Upper lobe of right lung (tissue), 1 donor: ENCODE data around the gene CTSH. TPM values are rescaled to one million over a fixed set of nuclear protein-coding genes. Genes with fewer than 3 reads are reported as not detected.

Source experiments
- ATAC-seq: fragments of 200-7000 bp; cut with Tn5 transposase; one replicate; pipeline ENCODE4 v1.9.1; 2020; ENCODE audit warnings: mild to moderate bottlenecking, moderate library complexity
- DNase-seq: peaks from one replicate; pipeline ENCODE4 v3.0.0-alpha.2; 2020
- H3K27ac ChIP-seq: fragments of 200-600 bp; one replicate; pipeline ENCODE4 v1.8.0; 2022
- H3K27me3 ChIP-seq: fragments of 200-600 bp; one replicate; pipeline ENCODE4 v1.8.0; 2022; ENCODE audit warnings: mild to moderate bottlenecking
- H3K36me3 ChIP-seq: fragments of 200-600 bp; one replicate; pipeline ENCODE4 v1.8.0; 2022
- H3K4me1 ChIP-seq: fragments of 200-600 bp; one replicate; pipeline ENCODE4 v1.8.0; 2022
- H3K4me3 ChIP-seq: fragments of 200-600 bp; one replicate; pipeline ENCODE4 v1.8.0; 2022; ENCODE audit warnings: mild to moderate bottlenecking
- H3K9me3 ChIP-seq: fragments of 200-600 bp; one replicate; pipeline ENCODE4 v1.8.0; 2022
- intact Hi-C: fragments of 100-400 bp; cut with DNase I; formaldehyde crosslinking; loops from one replicate; pipeline ENCODE4 v1.11.0; 2022
- total RNA-seq: library from RNA; stranded (reverse); fragmentation: NEBNext Ultra II Directional; extraction: Animal tissue kit (Norgen Biotek cat#: 25700); gene quantifications from one replicate; pipeline ENCODE4 v1.2.1, GENCODE V29; 2021
- TF ChIP-seq, protein P1 (sequence below): fragments of 200-600 bp; IDR thresholded peaks from one replicate; pipeline ENCODE4 v1.8.0; 2022; ENCODE audit warnings: antibody characterized with exemption
- donor health status: DM: no; HTN: yes; CAD: no; lungs with severe emphysema.

Gene CTSH
- total RNA-seq, 1 donor from 2014 or later: 1,018 TPM

DNA sequence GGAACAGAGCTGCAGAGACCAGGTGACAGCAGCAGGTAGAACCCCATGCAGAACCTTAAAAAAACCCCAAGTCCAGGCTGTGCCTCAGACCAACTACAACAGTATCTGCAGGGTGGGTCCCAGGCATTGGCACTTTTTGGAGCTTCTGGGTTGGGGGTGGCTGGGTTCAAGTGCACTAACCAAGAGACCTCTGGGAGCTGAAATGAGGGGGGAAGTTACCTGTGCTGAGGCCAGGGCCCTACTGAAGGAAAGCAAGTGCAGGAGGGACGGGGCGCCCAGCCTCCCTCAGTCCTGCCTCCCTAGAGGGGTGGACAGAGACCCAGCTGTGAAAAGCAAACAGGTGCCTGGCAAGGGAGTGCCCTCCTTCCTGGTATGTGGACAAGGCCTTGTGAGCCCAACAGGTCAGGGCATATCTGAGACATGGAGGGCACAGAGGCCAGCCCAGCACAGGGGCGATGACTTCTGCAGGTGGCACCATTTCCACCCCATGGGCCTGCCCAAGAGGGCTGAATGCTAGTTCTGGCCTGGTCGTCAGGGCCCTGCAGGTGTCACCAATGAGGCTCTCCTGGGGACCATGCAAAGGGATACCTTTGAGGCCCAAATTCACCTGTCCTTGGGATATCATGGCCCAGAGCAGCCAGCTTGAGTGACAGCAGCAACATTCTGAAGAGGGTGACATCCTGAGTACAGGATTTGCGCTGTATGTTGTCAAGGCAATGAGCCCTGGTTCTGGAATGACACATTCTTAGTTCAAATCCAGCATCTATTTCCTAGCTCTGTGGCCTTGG is 18.7 kb downstream of the CTSH start:
- H3K27ac ChIP-seq: no peak overlapping the region
- H3K27me3 ChIP-seq: no peaks in the 10 kb centered on the region
- H3K36me3 ChIP-seq: peaks cover 89% of the 10 kb centered on the region
- intact Hi-C loops: no loop called here
- peak; percentile 61 for DNase-seq
- no peaks in the 10 kb centered on the region for H3K4me1 ChIP-seq
- H3K9me3 ChIP-seq: no peaks in the 10 kb centered on the region
- no peak for ATAC-seq
- no peak overlapping the region for H3K4me3 ChIP-seq
- TF ChIP-seq, protein P1, sequence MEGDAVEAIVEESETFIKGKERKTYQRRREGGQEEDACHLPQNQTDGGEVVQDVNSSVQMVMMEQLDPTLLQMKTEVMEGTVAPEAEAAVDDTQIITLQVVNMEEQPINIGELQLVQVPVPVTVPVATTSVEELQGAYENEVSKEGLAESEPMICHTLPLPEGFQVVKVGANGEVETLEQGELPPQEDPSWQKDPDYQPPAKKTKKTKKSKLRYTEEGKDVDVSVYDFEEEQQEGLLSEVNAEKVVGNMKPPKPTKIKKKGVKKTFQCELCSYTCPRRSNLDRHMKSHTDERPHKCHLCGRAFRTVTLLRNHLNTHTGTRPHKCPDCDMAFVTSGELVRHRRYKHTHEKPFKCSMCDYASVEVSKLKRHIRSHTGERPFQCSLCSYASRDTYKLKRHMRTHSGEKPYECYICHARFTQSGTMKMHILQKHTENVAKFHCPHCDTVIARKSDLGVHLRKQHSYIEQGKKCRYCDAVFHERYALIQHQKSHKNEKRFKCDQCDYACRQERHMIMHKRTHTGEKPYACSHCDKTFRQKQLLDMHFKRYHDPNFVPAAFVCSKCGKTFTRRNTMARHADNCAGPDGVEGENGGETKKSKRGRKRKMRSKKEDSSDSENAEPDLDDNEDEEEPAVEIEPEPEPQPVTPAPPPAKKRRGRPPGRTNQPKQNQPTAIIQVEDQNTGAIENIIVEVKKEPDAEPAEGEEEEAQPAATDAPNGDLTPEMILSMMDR: no peak

DNA sequence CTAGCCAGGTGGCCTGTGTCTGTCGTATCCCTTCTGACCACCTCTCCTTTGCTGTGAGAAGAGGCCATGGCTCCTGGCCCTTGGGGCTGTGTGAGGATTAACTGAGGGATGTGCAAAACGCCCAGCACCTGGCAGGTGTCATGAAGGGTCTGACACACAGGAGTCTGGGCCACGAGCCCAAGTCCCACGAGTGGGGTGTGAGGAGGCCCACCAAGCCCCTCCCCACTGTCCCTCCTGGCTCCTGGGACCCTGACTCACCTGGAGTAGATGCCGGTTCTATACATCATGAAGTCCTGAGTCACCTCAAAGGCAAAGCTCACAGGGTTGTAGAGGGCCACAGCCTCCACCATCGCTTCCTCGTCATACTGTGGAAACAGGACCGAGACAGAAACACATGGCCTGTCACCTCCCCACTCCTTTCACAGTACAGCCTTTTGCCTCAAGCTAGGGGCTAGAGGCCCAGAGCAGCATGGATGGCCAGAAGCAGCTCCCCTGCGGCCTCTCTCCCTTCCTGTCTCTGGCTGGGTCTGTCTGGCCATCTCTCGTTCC is 19.7 kb downstream of the CTSH start:
- no peak overlapping the region for H3K27ac ChIP-seq
- no peaks in the 10 kb centered on the region for H3K9me3 ChIP-seq
- TF ChIP-seq, protein P1: no peak
- H3K27me3 ChIP-seq: no peaks in the 10 kb centered on the region
- no peak overlapping the region for H3K4me3 ChIP-seq
- no peak for ATAC-seq
- no peaks in the 10 kb centered on the region for H3K4me1 ChIP-seq
- intact Hi-C loops: no loop called here
- DNase-seq: peak; percentile 59
- H3K36me3 ChIP-seq: peaks cover 87% of the 10 kb centered on the region

DNA sequence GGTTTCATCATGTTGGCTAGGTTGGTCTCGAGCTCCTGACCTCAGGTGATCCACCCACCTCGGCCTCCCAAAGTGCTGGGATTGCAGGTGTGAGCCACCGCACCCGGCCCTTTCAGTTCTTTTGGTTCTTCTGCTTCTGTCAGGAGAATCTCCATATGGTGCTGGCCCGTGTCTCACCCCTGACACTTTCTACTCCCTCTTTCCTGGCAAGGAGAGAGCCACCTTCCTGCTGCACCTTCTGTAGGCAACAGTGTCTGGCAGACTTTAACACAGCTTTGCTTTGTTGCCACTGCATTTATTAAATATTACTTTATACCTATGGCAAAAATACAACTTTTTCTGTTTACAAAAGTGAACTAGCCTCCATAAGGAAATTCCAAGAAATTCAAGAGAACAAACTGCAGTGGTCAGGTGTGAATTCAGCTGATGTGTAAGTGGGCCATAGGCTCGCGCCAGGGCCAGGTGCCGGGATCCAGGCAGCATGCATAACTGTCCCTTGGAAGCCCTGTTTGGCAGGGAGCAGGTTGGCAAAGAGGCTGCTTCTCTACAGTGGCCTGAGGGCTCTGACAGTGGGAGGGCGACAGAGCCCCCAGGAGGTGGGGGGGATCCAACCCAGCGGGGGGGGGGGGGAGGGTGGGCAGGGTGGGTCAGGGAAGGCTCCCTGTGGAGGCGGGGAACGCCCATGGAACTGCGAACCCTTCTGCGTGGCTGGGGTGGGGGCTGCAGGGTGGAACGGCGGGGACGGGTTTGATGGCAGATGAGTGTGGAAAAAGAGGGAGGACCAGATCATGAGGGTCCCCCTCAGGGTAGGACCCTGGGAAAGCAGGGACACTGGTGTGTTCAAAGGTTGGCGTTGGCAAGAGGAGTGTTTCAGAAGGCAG is 21.1 kb downstream of the CTSH start:
- H3K4me3 ChIP-seq: no peak overlapping the region
- H3K36me3 ChIP-seq: peaks cover 85% of the 10 kb centered on the region
- intact Hi-C loops: no loop called here
- no peak overlapping the region for H3K27ac ChIP-seq
- H3K4me1 ChIP-seq: no peaks in the 10 kb centered on the region
- TF ChIP-seq, protein P1: no peak
- no peak for DNase-seq
- ATAC-seq: no peak
- H3K9me3 ChIP-seq: no peaks in the 10 kb centered on the region
- H3K27me3 ChIP-seq: no peaks in the 10 kb centered on the region

DNA sequence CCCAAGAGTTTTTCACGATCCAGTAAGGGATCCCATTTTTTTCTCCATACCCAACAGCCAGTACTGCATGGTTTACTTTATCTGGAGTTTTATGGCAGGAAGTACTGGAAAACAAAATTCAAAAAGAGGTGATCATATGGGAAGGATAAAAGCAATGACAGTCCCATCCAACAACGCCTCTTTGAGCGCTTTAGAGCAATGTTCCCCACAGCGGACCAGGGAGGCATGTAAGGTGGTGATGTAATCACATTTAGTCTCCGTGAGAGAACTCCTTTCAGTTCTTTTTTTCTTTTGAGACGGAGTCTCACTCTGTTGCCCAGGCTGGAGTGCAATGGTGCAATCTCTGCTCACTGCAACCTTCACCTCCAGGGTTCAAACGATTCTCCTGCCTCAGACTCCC is 21.8 kb downstream of the CTSH start:
- H3K36me3 ChIP-seq: peaks cover 89% of the 10 kb centered on the region

DNA sequence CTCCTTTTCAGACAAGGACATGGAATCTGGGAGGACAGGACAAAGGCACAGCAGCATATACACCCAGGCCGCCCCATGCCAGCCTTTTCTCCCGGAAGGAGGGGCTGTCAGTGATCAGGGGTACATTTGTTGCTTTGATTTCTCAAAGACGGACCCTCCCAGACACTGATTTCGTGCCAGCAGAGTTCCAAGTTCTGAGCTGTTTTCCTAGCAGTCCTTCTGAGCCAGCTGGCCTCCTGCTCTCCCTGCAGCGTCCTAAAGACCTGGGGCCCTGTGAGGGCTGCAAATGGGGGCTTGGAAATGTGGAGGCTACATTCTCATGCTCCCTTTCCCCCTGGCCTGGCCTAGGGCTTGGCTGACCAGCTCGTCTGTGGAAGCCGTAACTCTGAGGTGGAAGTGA is 22.3 kb downstream of the CTSH start:
- Histone ChIP-seq H3K4me1 (peaks cover 4% of the 10 kb centered on the region), H3K4me3 (no peak overlapping the region), H3K27me3 (no peaks in the 10 kb centered on the region), H3K27ac (no peak overlapping the region), H3K36me3 (peaks cover 84% of the 10 kb centered on the region), H3K9me3 (no peaks in the 10 kb centered on the region)
- intact Hi-C loops: no loop called here
- TF ChIP-seq, protein P1: no peak
- DNase-seq (no peak), ATAC-seq (no peak)

More for the DNA sequence above, 21.8 kb downstream of the CTSH start:
- Histone ChIP-seq H3K27me3 (no peaks in the 10 kb centered on the region), H3K27ac (no peak overlapping the region), H3K4me1 (no peaks in the 10 kb centered on the region), H3K9me3 (no peaks in the 10 kb centered on the region), H3K4me3 (no peak overlapping the region)
- DNase-seq (no peak), ATAC-seq (no peak)
- TF ChIP-seq, protein P1: no peak
- intact Hi-C loops: no loop called here
